DOHH2 (cell line): ENCODE data around the gene HES2.
"Not testable (repeated sequence)": the region's sequence is repeated elsewhere in the genome, so short reads cannot be mapped to it uniquely, and the experiment has no call there.

Experiments used
- EZH2phosphoT487 ChIP-seq: fragments of 200-600 bp; sonication (generic); IDR thresholded peaks from 2 replicates; pipeline ENCODE4 v1.6.1; 2017; ENCODE audit warnings: borderline replicate concordance, mild to moderate bottlenecking, antibody characterized with exemption, low read length, moderate library complexity, mixed read lengths
- TF ChIP-seq, protein P1 (sequence below): fragments of 200-600 bp; sonication (generic); IDR thresholded peaks from one replicate; pipeline ENCODE4 v1.5.1; 2014; ENCODE audit warnings: antibody characterized with exemption, mild to moderate bottlenecking, low read depth, low read length; ENCODE audit not compliant: poor library complexity, severe bottlenecking

DNA sequence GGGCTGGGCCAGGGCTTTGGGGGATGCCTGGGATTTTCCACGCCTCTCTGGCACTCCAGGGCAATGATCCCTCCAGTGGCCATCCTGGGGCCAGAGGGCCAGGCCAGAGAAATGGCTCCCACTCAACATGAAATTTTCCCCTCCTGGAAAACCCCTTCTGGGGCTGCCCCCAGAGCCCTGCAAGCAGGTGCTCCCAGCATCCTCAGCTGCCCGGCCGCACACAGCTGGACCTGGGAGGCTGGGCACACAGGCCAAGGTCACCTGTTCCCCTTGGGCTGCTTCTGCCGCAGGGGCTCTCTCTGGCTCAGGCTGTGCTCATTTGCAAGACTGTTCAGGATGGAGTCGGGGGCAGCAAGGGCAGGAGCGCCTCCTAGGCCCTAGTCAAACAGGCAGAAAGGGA, 8.7 kb upstream of the HES2 start:
- TF ChIP-seq, protein P1, sequence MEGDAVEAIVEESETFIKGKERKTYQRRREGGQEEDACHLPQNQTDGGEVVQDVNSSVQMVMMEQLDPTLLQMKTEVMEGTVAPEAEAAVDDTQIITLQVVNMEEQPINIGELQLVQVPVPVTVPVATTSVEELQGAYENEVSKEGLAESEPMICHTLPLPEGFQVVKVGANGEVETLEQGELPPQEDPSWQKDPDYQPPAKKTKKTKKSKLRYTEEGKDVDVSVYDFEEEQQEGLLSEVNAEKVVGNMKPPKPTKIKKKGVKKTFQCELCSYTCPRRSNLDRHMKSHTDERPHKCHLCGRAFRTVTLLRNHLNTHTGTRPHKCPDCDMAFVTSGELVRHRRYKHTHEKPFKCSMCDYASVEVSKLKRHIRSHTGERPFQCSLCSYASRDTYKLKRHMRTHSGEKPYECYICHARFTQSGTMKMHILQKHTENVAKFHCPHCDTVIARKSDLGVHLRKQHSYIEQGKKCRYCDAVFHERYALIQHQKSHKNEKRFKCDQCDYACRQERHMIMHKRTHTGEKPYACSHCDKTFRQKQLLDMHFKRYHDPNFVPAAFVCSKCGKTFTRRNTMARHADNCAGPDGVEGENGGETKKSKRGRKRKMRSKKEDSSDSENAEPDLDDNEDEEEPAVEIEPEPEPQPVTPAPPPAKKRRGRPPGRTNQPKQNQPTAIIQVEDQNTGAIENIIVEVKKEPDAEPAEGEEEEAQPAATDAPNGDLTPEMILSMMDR, result not testable (repeated sequence)
- TF ChIP-seq EZH2phosphoT487, result not testable (repeated sequence)
